HCT116 (cell line): Measurements from ENCODE around the gene PCSK9. TPM values are rescaled to one million over a fixed set of nuclear protein-coding genes. Genes with fewer than 3 reads are reported as not detected.

Experiments used
- ATAC-seq: fragments of 200-7000 bp; cut with Tn5 transposase; 2 replicates; pipeline ENCODE4 v1.9.1; 2020; ENCODE audit warnings: mild to moderate bottlenecking, moderate library complexity
- BruUV-seq: library from RNA; stranded (reverse); fragments of 400-500 nt; replicated peaks from 2 replicates; lab custom pipeline; 2021; lab: Mats Ljungman, UMichigan
- CTCF ChIA-PET: fragments of 300-600 bp; sonication (Branson Sonifier 250); formaldehyde crosslinking; loops from one replicate; lab custom pipeline; 2021; ENCODE audit warnings: antibody characterized with exemption; lab: Charles Lee
- POLR2A ChIA-PET: fragments of 300-600, 350-600 bp; sonication (Branson Sonifier 250); formaldehyde crosslinking; loops from one replicate; lab custom pipeline; 2021; ENCODE audit warnings: antibody characterized with exemption; lab: Charles Lee
- RAD21 ChIA-PET, 2 experiments: fragments of 300-600 bp; sonication (Branson Sonifier 250); formaldehyde crosslinking; loops; one replicate each; lab custom pipeline; 2023; ENCODE audit warnings: low total read pairs in 2 of 2; ENCODE audit not compliant: uncharacterized antibody in 2 of 2, unreplicated experiment in 2 of 2, low non-redundant PET in 1 of 2; lab: Charles Lee
- DNase-seq: peaks from one replicate; pipeline ENCODE4 v3.0.0-alpha.2; 2010; ENCODE audit warnings: low read depth, low spot score
- H2AFZ ChIP-seq: fragments of 200-600 bp; shearing (Covaris generic), sonication (generic); 2 replicates; pipeline ENCODE4 v1.6.1; 2017; ENCODE audit warnings: low read depth, mixed run types, mixed read lengths, antibody characterized with exemption, low read length; ENCODE audit not compliant: poor library complexity, severe bottlenecking
- H3K27ac ChIP-seq: 2 replicates; pipeline ENCODE4 v1.5.1; 2012; ENCODE audit warnings: low read depth, low read length
- H3K27me3 ChIP-seq: fragments of 200-600 bp; sonication (generic); 2 replicates; pipeline ENCODE4 v1.6.1; 2016; ENCODE audit warnings: mixed run types, low read length, mixed read lengths; ENCODE audit not compliant: insufficient read depth
- H3K36me3 ChIP-seq, 2 experiments: fragments of 200-500 bp in 1 of 2; fragments of 200-600 bp in 1 of 2; sonication (Bioruptor generic) in 1 of 2; sonication (generic) in 1 of 2; 2 replicates each; pipeline versions ENCODE4 v1.5.1 to v1.6.1; 2014 to 2016; ENCODE audit warnings: low read length in 2 of 2, inconsistent platforms in 1 of 2, mixed read lengths in 1 of 2, mixed run types in 1 of 2; ENCODE audit not compliant: insufficient read depth in 2 of 2, control insufficient read depth in 1 of 2
- H3K4me1 ChIP-seq, 2 experiments: fragments of 200-600 bp in 1 of 2; sonication (generic) in 1 of 2; 2 replicates each; pipeline versions ENCODE4 v1.5.1 to v1.6.1; 2012 to 2017; ENCODE audit warnings: low read length in 2 of 2, inconsistent platforms in 1 of 2, mild to moderate bottlenecking in 1 of 2, mixed read lengths in 1 of 2, mixed run types in 1 of 2, moderate library complexity in 1 of 2; ENCODE audit not compliant: insufficient read depth in 2 of 2, control insufficient read depth in 1 of 2
- H3K4me2 ChIP-seq: fragments of 200-600 bp; sonication (generic); 2 replicates; pipeline ENCODE4 v1.6.1; 2017; ENCODE audit warnings: mixed run types, low read length, mixed read lengths
- H3K4me3 ChIP-seq, 2 experiments: fragments of 200-600 bp in 1 of 2; sonication (generic) in 1 of 2; replicated peaks in 1 of 2; 2 replicates each; pipeline ENCODE4 v1.5.1; 2011 to 2016; ENCODE audit warnings: low read length in 2 of 2, control low read depth in 1 of 2, low read depth in 1 of 2, mild to moderate bottlenecking in 1 of 2, mixed read lengths in 1 of 2, mixed run types in 1 of 2
- H3K79me2 ChIP-seq: fragments of 200-600 bp; sonication (generic); 2 replicates; pipeline ENCODE4 v1.6.1; 2017; ENCODE audit warnings: mild to moderate bottlenecking, mixed run types, low read length, moderate library complexity, mixed read lengths; ENCODE audit not compliant: insufficient read depth
- H3K9ac ChIP-seq: fragments of 200-600 bp; sonication (generic); 2 replicates; pipeline ENCODE4 v1.6.1; 2016; ENCODE audit warnings: low read length, mixed read lengths
- H3K9me2 ChIP-seq: fragments of 200-600 bp; sonication (generic), shearing (Covaris generic); 2 replicates; pipeline ENCODE4 v1.6.1; 2017; ENCODE audit warnings: mixed run types, mild to moderate bottlenecking, moderate library complexity; ENCODE audit not compliant: insufficient read depth
- H3K9me3 ChIP-seq, 2 experiments: fragments of 200-500 bp in 1 of 2; fragments of 200-600 bp in 1 of 2; sonication (Bioruptor generic) in 1 of 2; sonication (generic) in 1 of 2; 2 replicates each; pipeline ENCODE4 v1.6.1; 2014 to 2017; ENCODE audit warnings: low read length in 2 of 2, mixed read lengths in 2 of 2, inconsistent platforms in 1 of 2, low read depth in 1 of 2, mild to moderate bottlenecking in 1 of 2, mixed run types in 1 of 2, moderate library complexity in 1 of 2; ENCODE audit not compliant: control insufficient read depth in 1 of 2, insufficient read depth in 1 of 2
- H4K20me1 ChIP-seq: fragments of 200-600 bp; sonication (generic), shearing (Covaris generic); 2 replicates; pipeline ENCODE4 v1.6.1; 2017; ENCODE audit warnings: mixed run types, mild to moderate bottlenecking, moderate library complexity; ENCODE audit not compliant: insufficient read depth
- EGR1 ChIP-seq: IDR thresholded peaks from 2 replicates; pipeline ENCODE4 v1.6.1; 2012; ENCODE audit warnings: low read depth
- EZH2 ChIP-seq: fragments of 200-600 bp; sonication (generic); IDR thresholded peaks from 2 replicates; pipeline ENCODE4 v1.6.1; 2017; ENCODE audit warnings: antibody characterized with exemption, mixed run types
- EZH2phosphoT487 ChIP-seq: fragments of 200-600 bp; IDR thresholded peaks from 2 replicates; pipeline ENCODE4 v1.6.1; 2018; ENCODE audit warnings: antibody characterized with exemption, borderline replicate concordance
- FOSL1 ChIP-seq: IDR thresholded peaks from 2 replicates; pipeline ENCODE4 v1.6.1; 2012; ENCODE audit warnings: low read depth
- SP1 ChIP-seq: IDR thresholded peaks from 2 replicates; pipeline ENCODE4 v1.6.1; 2012; ENCODE audit warnings: low read depth
- SRF ChIP-seq: IDR thresholded peaks from 2 replicates; pipeline ENCODE4 v1.6.1; 2012; ENCODE audit warnings: low read depth
- TCF7L2 ChIP-seq: IDR thresholded peaks from 2 replicates; pipeline ENCODE4 v1.7.0; 2011; ENCODE audit warnings: borderline replicate concordance, inconsistent platforms; ENCODE audit not compliant: insufficient read depth, insufficient read length; ENCODE audit errors: extremely low read depth
- ZFX ChIP-seq: fragments of 450-650 bp; IDR thresholded peaks from 2 replicates; pipeline ENCODE4 v1.6.1; 2017
- ZNF274 ChIP-seq: fragments of 200-500 bp; sonication (Bioruptor generic); IDR thresholded peaks from 2 replicates; pipeline ENCODE4 v1.6.1; 2014; ENCODE audit warnings: mild to moderate bottlenecking, low read depth, low read length, inconsistent platforms
- intact Hi-C: fragments of 100-400 bp; cut with micrococcal nuclease; formaldehyde crosslinking; loops from 2 replicates; pipeline ENCODE4 v1.10.0; 2022
- total RNA-seq: library from RNA; stranded (reverse); gene quantifications from one replicate; pipeline ENCODE4 v1.2.1, GENCODE V29; 2021; ENCODE audit not compliant: unreplicated experiment
- TF ChIP-seq, protein P1 (sequence below): IDR thresholded peaks from 2 replicates; pipeline ENCODE4 v1.6.1; 2012
- TF ChIP-seq, protein P2 (sequence below), 3 experiments: fragments of 200-600 bp in 1 of 3; sonication (generic) in 1 of 3; IDR thresholded peaks in 2 of 3; conservative IDR thresholded peaks in 1 of 3; 2 replicates each; pipeline ENCODE4 v1.5.1; 2012 to 2017; ENCODE audit warnings: low read depth in 2 of 3, low read length in 2 of 3, antibody characterized with exemption in 1 of 3, borderline replicate concordance in 1 of 3, control low read depth in 1 of 3, mild to moderate bottlenecking in 1 of 3, mixed read lengths in 1 of 3, mixed run types in 1 of 3, moderate library complexity in 1 of 3; ENCODE audit not compliant: insufficient read depth in 1 of 3
- TF ChIP-seq, protein P3 (sequence below): IDR thresholded peaks from 2 replicates; pipeline ENCODE4 v1.6.1; 2012; ENCODE audit warnings: low read depth
- TF ChIP-seq, protein P4 (sequence below): IDR thresholded peaks from 2 replicates; pipeline ENCODE4 v1.6.1; 2012

The PCSK9 gene
- total RNA-seq, 1 experiment from 2014 or later: 39.6 TPM

DNA sequence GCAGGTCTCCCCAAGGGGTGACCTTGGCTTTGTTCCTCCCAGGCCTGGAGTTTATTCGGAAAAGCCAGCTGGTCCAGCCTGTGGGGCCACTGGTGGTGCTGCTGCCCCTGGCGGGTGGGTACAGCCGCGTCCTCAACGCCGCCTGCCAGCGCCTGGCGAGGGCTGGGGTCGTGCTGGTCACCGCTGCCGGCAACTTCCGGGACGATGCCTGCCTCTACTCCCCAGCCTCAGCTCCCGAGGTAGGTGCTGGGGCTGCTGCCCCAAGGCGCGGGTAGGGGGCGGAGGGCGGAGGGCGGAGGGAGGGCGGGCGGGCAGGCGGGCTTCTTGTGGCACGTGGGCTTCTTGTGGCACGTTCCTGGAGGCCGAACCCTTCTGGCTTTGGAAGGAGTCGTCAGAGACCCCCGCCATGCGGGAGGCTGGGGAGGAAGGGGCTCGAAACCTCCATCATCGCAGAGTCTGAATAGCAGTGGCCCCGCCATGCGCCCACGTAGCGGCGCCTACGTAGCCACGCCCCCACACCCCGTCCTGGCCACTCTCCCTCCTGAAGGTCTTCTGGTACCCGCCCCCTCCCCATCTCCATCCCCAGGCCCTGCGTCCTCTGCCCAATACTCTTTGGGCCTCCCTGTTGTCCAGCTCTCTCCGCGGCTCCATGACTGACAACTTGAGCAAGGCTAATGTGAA, 16.7 kb downstream of the PCSK9 start:
- Histone ChIP-seq H3K9me2 (no peaks in the 10 kb centered on the region), H3K9ac (no peak overlapping the region), H3K27ac (no peak overlapping the region), H4K20me1 (no peaks in the 10 kb centered on the region), H3K4me1 (no peaks in the 10 kb centered on the region), H3K9me3 (no peaks in the 10 kb centered on the region), H3K27me3 (no peaks in the 10 kb centered on the region), H3K36me3 (peaks cover 0 to 13% of the 10 kb centered on the region in 2 experiments; a peak in 2 of 4 replicates), H2AFZ (no peak overlapping the region), H3K79me2 (no peaks in the 10 kb centered on the region), H3K4me2 (no peak overlapping the region), H3K4me3 (no peak overlapping the region)
- no peak for TF ChIP-seq ZNF274
- TF ChIP-seq, protein P1, sequence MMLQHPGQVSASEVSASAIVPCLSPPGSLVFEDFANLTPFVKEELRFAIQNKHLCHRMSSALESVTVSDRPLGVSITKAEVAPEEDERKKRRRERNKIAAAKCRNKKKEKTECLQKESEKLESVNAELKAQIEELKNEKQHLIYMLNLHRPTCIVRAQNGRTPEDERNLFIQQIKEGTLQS: no peak
- TF ChIP-seq, protein P2, sequence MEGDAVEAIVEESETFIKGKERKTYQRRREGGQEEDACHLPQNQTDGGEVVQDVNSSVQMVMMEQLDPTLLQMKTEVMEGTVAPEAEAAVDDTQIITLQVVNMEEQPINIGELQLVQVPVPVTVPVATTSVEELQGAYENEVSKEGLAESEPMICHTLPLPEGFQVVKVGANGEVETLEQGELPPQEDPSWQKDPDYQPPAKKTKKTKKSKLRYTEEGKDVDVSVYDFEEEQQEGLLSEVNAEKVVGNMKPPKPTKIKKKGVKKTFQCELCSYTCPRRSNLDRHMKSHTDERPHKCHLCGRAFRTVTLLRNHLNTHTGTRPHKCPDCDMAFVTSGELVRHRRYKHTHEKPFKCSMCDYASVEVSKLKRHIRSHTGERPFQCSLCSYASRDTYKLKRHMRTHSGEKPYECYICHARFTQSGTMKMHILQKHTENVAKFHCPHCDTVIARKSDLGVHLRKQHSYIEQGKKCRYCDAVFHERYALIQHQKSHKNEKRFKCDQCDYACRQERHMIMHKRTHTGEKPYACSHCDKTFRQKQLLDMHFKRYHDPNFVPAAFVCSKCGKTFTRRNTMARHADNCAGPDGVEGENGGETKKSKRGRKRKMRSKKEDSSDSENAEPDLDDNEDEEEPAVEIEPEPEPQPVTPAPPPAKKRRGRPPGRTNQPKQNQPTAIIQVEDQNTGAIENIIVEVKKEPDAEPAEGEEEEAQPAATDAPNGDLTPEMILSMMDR (IDR thresholded peaks at IDR 0.05 in 2 of 3, conservative IDR thresholded peaks at IDR 0.05 in 1 of 3; ENCODE audit: borderline replicate concordance in 1 of 3, insufficient read depth in 1 of 3, low read depth in 2 of 3, low read length in 2 of 3): no peak
- no peak for TF ChIP-seq EGR1
- no peak for TF ChIP-seq TCF7L2
- TF ChIP-seq SRF: no peak
- TF ChIP-seq, protein P3, sequence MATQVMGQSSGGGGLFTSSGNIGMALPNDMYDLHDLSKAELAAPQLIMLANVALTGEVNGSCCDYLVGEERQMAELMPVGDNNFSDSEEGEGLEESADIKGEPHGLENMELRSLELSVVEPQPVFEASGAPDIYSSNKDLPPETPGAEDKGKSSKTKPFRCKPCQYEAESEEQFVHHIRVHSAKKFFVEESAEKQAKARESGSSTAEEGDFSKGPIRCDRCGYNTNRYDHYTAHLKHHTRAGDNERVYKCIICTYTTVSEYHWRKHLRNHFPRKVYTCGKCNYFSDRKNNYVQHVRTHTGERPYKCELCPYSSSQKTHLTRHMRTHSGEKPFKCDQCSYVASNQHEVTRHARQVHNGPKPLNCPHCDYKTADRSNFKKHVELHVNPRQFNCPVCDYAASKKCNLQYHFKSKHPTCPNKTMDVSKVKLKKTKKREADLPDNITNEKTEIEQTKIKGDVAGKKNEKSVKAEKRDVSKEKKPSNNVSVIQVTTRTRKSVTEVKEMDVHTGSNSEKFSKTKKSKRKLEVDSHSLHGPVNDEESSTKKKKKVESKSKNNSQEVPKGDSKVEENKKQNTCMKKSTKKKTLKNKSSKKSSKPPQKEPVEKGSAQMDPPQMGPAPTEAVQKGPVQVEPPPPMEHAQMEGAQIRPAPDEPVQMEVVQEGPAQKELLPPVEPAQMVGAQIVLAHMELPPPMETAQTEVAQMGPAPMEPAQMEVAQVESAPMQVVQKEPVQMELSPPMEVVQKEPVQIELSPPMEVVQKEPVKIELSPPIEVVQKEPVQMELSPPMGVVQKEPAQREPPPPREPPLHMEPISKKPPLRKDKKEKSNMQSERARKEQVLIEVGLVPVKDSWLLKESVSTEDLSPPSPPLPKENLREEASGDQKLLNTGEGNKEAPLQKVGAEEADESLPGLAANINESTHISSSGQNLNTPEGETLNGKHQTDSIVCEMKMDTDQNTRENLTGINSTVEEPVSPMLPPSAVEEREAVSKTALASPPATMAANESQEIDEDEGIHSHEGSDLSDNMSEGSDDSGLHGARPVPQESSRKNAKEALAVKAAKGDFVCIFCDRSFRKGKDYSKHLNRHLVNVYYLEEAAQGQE: no peak
- TF ChIP-seq ZFX: no peak
- no peak for TF ChIP-seq FOSL1
- TF ChIP-seq SP1: no peak
- TF ChIP-seq, protein P4, sequence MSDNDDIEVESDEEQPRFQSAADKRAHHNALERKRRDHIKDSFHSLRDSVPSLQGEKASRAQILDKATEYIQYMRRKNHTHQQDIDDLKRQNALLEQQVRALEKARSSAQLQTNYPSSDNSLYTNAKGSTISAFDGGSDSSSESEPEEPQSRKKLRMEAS: no peak
- no peak for TF ChIP-seq EZH2phosphoT487
- no peak for TF ChIP-seq EZH2
- CTCF ChIA-PET: no interaction called here
- POLR2A ChIA-PET: no interaction called here
- ATAC-seq (no peak), DNase-seq (no peak)
- BruUV-seq: no TSS peak
- intact Hi-C loops: no loop called here
- RAD21 ChIA-PET: no interaction called here
